Measurements from ENCODE around the gene PTPDC1.

- peak in 2 of 4 experiments; percentile 16 to 46 for TF ChIP-seq CTCF (IDR thresholded peaks at IDR 0.05)
- no peak for TF ChIP-seq POLR2A (IDR thresholded peaks at IDR 0.05)
Observed at GRCh38 chr9:94135222-94135621, 51.0 kb downstream of the PTPDC1 start.
